Loucy (cell line): ENCODE results near the gene REEP1.

Experiments used
- H2AFZ ChIP-seq: fragments of 200-600 bp; sonication (generic); 2 replicates; pipeline ENCODE4 v1.6.0; 2016; ENCODE audit warnings: antibody characterized with exemption, mild to moderate bottlenecking, low read length, moderate library complexity
- H3F3A ChIP-seq: fragments of 200-600 bp; 2 replicates; pipeline ENCODE4 v1.6.0; 2016; ENCODE audit warnings: antibody characterized with exemption, low read depth, mild to moderate bottlenecking
- H3K27me3 ChIP-seq: fragments of 200-600 bp; sonication (generic); 2 replicates; pipeline ENCODE4 v1.6.1; 2014; ENCODE audit warnings: low read length, mild to moderate bottlenecking; ENCODE audit not compliant: insufficient read depth, poor library complexity, severe bottlenecking
- H3K36me3 ChIP-seq: fragments of 200-600 bp; sonication (generic); 2 replicates; pipeline ENCODE4 v1.6.1; 2016; ENCODE audit warnings: low read length; ENCODE audit not compliant: insufficient read depth
- H3K4me1 ChIP-seq: fragments of 200-600 bp; sonication (generic); 2 replicates; pipeline ENCODE4 v1.5.1; 2014; ENCODE audit warnings: low read length, mild to moderate bottlenecking; ENCODE audit not compliant: insufficient read depth, poor library complexity, severe bottlenecking
- H3K4me2 ChIP-seq: fragments of 200-600 bp; sonication (generic); 2 replicates; pipeline ENCODE4 v1.6.0; 2014; ENCODE audit warnings: antibody characterized with exemption, low read length, low read depth, mild to moderate bottlenecking; ENCODE audit not compliant: poor library complexity, severe bottlenecking
- H3K4me3 ChIP-seq: fragments of 200-600 bp; sonication (generic); 2 replicates; pipeline ENCODE4 v1.5.1; 2014; ENCODE audit warnings: low read length, mild to moderate bottlenecking, mixed read lengths; ENCODE audit not compliant: poor library complexity, severe bottlenecking
- H3K79me2 ChIP-seq: fragments of 200-600 bp; sonication (generic); 2 replicates; pipeline ENCODE4 v1.6.1; 2014; ENCODE audit warnings: low read length; ENCODE audit not compliant: insufficient read depth
- H3K9ac ChIP-seq: fragments of 200-600 bp; sonication (generic); 2 replicates; pipeline ENCODE4 v1.6.0; 2014; ENCODE audit warnings: mild to moderate bottlenecking, low read depth, low read length, moderate library complexity; ENCODE audit not compliant: poor library complexity, severe bottlenecking
- H3K9me2 ChIP-seq: fragments of 200-600 bp; sonication (generic); replicated peaks from 2 replicates; pipeline ENCODE4 v1.6.1; 2016; ENCODE audit warnings: low read depth, low read length, mixed read lengths
- H3K9me3 ChIP-seq: fragments of 200-600 bp; sonication (generic); 2 replicates; pipeline ENCODE4 v1.6.1; 2014; ENCODE audit warnings: mild to moderate bottlenecking, antibody characterized with exemption, low read length, low read depth; ENCODE audit not compliant: insufficient read depth
- H4K20me1 ChIP-seq: fragments of 200-600 bp; sonication (generic); 2 replicates; pipeline ENCODE4 v1.6.0; 2014; ENCODE audit warnings: antibody characterized with exemption, low read length, mild to moderate bottlenecking; ENCODE audit not compliant: insufficient read depth, poor library complexity, severe bottlenecking
- EZH2phosphoT487 ChIP-seq: fragments of 200-600 bp; IDR thresholded peaks from 2 replicates; pipeline ENCODE4 v1.6.1; 2018; ENCODE audit warnings: antibody characterized with exemption, mild to moderate bottlenecking, moderate library complexity, borderline replicate concordance
- TF ChIP-seq, protein P1 (sequence below): fragments of 200-600 bp; sonication (generic); conservative IDR thresholded peaks from 2 replicates; pipeline ENCODE4 v1.5.1; 2014; ENCODE audit warnings: mild to moderate bottlenecking, antibody characterized with exemption, low read length

The REEP1 gene

GRCh38 chr2:86300496-86300895, 36.9 kb downstream of the REEP1 start:
- H3K27me3 ChIP-seq, result no peaks in the 10 kb centered on the region
- no peaks in the 10 kb centered on the region for H3K9me3 ChIP-seq
- H4K20me1 ChIP-seq, result no peaks in the 10 kb centered on the region
- H3K79me2 ChIP-seq, result no peaks in the 10 kb centered on the region
- H2AFZ ChIP-seq, result no peak overlapping the region
- no peaks in the 10 kb centered on the region for H3K36me3 ChIP-seq
- H3K4me1 ChIP-seq, result no peaks in the 10 kb centered on the region
- no peak for TF ChIP-seq EZH2phosphoT487
- TF ChIP-seq, protein P1, sequence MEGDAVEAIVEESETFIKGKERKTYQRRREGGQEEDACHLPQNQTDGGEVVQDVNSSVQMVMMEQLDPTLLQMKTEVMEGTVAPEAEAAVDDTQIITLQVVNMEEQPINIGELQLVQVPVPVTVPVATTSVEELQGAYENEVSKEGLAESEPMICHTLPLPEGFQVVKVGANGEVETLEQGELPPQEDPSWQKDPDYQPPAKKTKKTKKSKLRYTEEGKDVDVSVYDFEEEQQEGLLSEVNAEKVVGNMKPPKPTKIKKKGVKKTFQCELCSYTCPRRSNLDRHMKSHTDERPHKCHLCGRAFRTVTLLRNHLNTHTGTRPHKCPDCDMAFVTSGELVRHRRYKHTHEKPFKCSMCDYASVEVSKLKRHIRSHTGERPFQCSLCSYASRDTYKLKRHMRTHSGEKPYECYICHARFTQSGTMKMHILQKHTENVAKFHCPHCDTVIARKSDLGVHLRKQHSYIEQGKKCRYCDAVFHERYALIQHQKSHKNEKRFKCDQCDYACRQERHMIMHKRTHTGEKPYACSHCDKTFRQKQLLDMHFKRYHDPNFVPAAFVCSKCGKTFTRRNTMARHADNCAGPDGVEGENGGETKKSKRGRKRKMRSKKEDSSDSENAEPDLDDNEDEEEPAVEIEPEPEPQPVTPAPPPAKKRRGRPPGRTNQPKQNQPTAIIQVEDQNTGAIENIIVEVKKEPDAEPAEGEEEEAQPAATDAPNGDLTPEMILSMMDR, result no peak
- no peak overlapping the region for H3K4me2 ChIP-seq
- H3F3A ChIP-seq, result no peaks in the 10 kb centered on the region
- no peaks in the 10 kb centered on the region for H3K9me2 ChIP-seq
- no peak overlapping the region for H3K9ac ChIP-seq
- no peak overlapping the region for H3K4me3 ChIP-seq

GRCh38 chr2:86298411-86299390, 38.7 kb downstream of the REEP1 start:
- Histone ChIP-seq H3K4me3 (no peak overlapping the region), H4K20me1 (no peaks in the 10 kb centered on the region), H3K4me2 (no peak overlapping the region), H3K36me3 (no peaks in the 10 kb centered on the region), H3K27me3 (no peaks in the 10 kb centered on the region), H3K9ac (no peak overlapping the region), H3K4me1 (no peaks in the 10 kb centered on the region), H3K9me2 (no peaks in the 10 kb centered on the region), H2AFZ (no peak overlapping the region), H3K9me3 (no peaks in the 10 kb centered on the region), H3F3A (no peaks in the 10 kb centered on the region), H3K79me2 (no peaks in the 10 kb centered on the region)
- no peak for TF ChIP-seq EZH2phosphoT487
- TF ChIP-seq, protein P1, result 0 out of 2 replicates have a peak, but pooled peaks have one; percentile 11

GRCh38 chr2:86297382-86298147, 39.9 kb downstream of the REEP1 start:
- Histone ChIP-seq H3K4me2 (no peak overlapping the region), H3K9ac (no peak overlapping the region), H3K36me3 (no peaks in the 10 kb centered on the region), H3K9me2 (no peaks in the 10 kb centered on the region), H3K4me3 (no peak overlapping the region), H2AFZ (no peak overlapping the region), H3K9me3 (no peaks in the 10 kb centered on the region), H3K27me3 (no peaks in the 10 kb centered on the region), H3F3A (no peaks in the 10 kb centered on the region), H3K79me2 (no peaks in the 10 kb centered on the region), H3K4me1 (no peaks in the 10 kb centered on the region), H4K20me1 (no peaks in the 10 kb centered on the region)
- TF ChIP-seq, protein P1, result peak; percentile 58
- TF ChIP-seq EZH2phosphoT487, result no peak
